ENCODE data around the gene SPATA20.

The SPATA20 gene

GRCh38 chr17:50578173-50578572 is 31.2 kb downstream of the SPATA20 start:
- no peak for TF ChIP-seq CTCF (IDR thresholded peaks at IDR 0.05; ENCODE audit: low read depth, low read length, missing control alignments)
- H3K4me3 ChIP-seq (replicated peaks; ENCODE audit: low read depth, low read length): no peak overlapping the region
- no peak for DNase-seq (ENCODE audit: extremely low read depth, low read depth)

GRCh38 chr17:50579399-50579798 is 32.4 kb downstream of the SPATA20 start:
- no peak for DNase-seq (ENCODE audit: extremely low read depth, low read depth)
- no peak for TF ChIP-seq CTCF (IDR thresholded peaks at IDR 0.05; ENCODE audit: low read depth, low read length, missing control alignments)
- H3K4me3 ChIP-seq (replicated peaks; ENCODE audit: low read depth, low read length): no peak overlapping the region

- no peak for DNase-seq (ENCODE audit: extremely low read depth, low read depth)
- H3K4me3 ChIP-seq (replicated peaks; ENCODE audit: low read depth, low read length): no peak overlapping the region
- TF ChIP-seq CTCF (IDR thresholded peaks at IDR 0.05; ENCODE audit: low read depth, low read length, missing control alignments): no peak
Observed at GRCh38 chr17:50580646-50581045, 33.7 kb downstream of the SPATA20 start.

GRCh38 chr17:50581316-50581715 is 34.3 kb downstream of the SPATA20 start:
- DNase-seq (ENCODE audit: extremely low read depth, low read depth): no peak
- TF ChIP-seq CTCF (IDR thresholded peaks at IDR 0.05; ENCODE audit: low read depth, low read length, missing control alignments): no peak
- H3K4me3 ChIP-seq (replicated peaks; ENCODE audit: low read depth, low read length): no peak overlapping the region

- TF ChIP-seq CTCF (IDR thresholded peaks at IDR 0.05; ENCODE audit: low read depth, low read length, missing control alignments): no peak
- DNase-seq (ENCODE audit: extremely low read depth, low read depth): no peak
- no peak overlapping the region for H3K4me3 ChIP-seq (replicated peaks; ENCODE audit: low read depth, low read length)
Observed at GRCh38 chr17:50582741-50583140, 35.8 kb downstream of the SPATA20 start.

- TF ChIP-seq CTCF (IDR thresholded peaks at IDR 0.05; ENCODE audit: low read depth, low read length, missing control alignments): no peak
- DNase-seq (ENCODE audit: extremely low read depth, low read depth): no peak
Observed at GRCh38 chr17:50583641-50584040, 36.7 kb downstream of the SPATA20 start.

GRCh38 chr17:50584116-50584515 is 37.1 kb downstream of the SPATA20 start:
- no peak overlapping the region for H3K4me3 ChIP-seq (replicated peaks; ENCODE audit: low read depth, low read length)
- TF ChIP-seq CTCF (IDR thresholded peaks at IDR 0.05; ENCODE audit: low read depth, low read length, missing control alignments): no peak
- DNase-seq (ENCODE audit: extremely low read depth, low read depth): no peak

More at GRCh38 chr17:50583641-50584040, 36.7 kb downstream of the SPATA20 start:
- H3K4me3 ChIP-seq (replicated peaks; ENCODE audit: low read depth, low read length): no peak overlapping the region

Measured in HFF-Myc (cell line).